ENCODE results near the gene TRIO. TPM values are rescaled to one million over a fixed set of nuclear protein-coding genes. Genes with fewer than 3 reads are reported as not detected.
"Not testable (repeated sequence)": the region's sequence is repeated elsewhere in the genome, so short reads cannot be mapped to it uniquely, and the experiment has no call there.

TRIO gene
- total RNA-seq, 1 experiment from 2014 or later = 211 TPM

- Histone ChIP-seq H3K27me3 (ENCODE audit: low read length) (no peaks in the 10 kb centered on the region), H4K20me1 (ENCODE audit: low read length) (peaks cover 3% of the 10 kb centered on the region; the same call in 1 of the 2 replicates), H3K4me1 (ENCODE audit: insufficient read depth, low read length) (no peaks in the 10 kb centered on the region), H3K4me2 (ENCODE audit: low read length) (no peak overlapping the region), H3K36me3 (ENCODE audit: low read depth, low read length) (peaks cover 91% of the 10 kb centered on the region), H3K4me3 (ENCODE audit: low read length) (no peak overlapping the region), H3K9me2 (replicated peaks; ENCODE audit: low read length) (no peaks in the 10 kb centered on the region), H2AFZ (ENCODE audit: low read length) (no peak overlapping the region), H3K79me2 (ENCODE audit: low read length) (no peaks in the 10 kb centered on the region), H3F3A (ENCODE audit: low read length, unreplicated experiment) (peaks cover 7% of the 10 kb centered on the region), H3K9ac (ENCODE audit: low read length) (no peak overlapping the region), H3K27ac (ENCODE audit: low read length) (no peak overlapping the region), H3K9me3 (ENCODE audit: low read length) (no peaks in the 10 kb centered on the region)
- intact Hi-C loops (cut with micrococcal nuclease) = no loop called here
- no peak for DNase-seq
- no peak for ATAC-seq
- BruUV-seq (replicated peaks) = no TSS peak
- TF ChIP-seq CTCF (conservative IDR thresholded peaks at IDR 0.05; ENCODE audit: low read depth, low read length) (no peak), EZH2phosphoT487 (IDR thresholded peaks at IDR 0.05; ENCODE audit: borderline replicate concordance, low read length) (no peak), EZH2 (IDR thresholded peaks at IDR 0.05; ENCODE audit: low read length, unreplicated experiment) (no peak)
- CTCF ChIA-PET = interaction anchor here (0.5 kb wide), 1 partner anchor 13 kb away, joined by 3 read pairs; no protein-coding TSS in a partner anchor
- POLR2A ChIA-PET (ENCODE audit: unreplicated experiment) = no interaction called here
These were observed 243.9 kb downstream of the TRIO start for GRCh38 chr5:14386884-14387624.

DNA sequence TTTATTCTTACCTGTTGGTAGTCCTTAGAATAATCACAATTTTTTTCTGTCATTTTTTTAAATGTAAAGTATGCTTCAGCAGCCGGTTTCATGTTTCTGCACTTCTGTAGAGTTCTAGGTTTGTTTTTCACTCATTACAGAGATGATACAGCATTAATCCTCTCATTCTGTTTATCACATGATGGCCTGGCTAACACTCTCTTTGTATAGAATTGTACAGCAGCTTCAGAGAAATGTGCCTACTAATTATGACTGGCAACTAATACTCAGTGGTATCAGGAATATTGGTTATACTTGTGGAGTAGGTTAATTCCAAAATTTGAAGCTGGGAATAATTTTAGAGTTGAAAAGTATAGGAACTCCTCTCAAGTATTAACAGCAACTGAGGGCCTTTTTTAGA lies 245.6 kb downstream of the TRIO start:
- ChIA-PET POLR2A (ENCODE audit: unreplicated experiment) (no interaction called here), CTCF (interaction anchor here (1.7 kb wide), 1 partner anchor 260 kb away, joined by 7 read pairs; no protein-coding TSS in a partner anchor)
- Histone ChIP-seq H3K4me3 (ENCODE audit: low read length) (no peak overlapping the region), H3K9me3 (ENCODE audit: low read length) (no peaks in the 10 kb centered on the region), H3K9me2 (replicated peaks; ENCODE audit: low read length) (no peaks in the 10 kb centered on the region), H3K4me2 (ENCODE audit: low read length) (no peak overlapping the region), H2AFZ (ENCODE audit: low read length) (no peak overlapping the region), H3F3A (ENCODE audit: low read length, unreplicated experiment) (peaks cover 7% of the 10 kb centered on the region), H4K20me1 (ENCODE audit: low read length) (peaks cover 3% of the 10 kb centered on the region; the same call in 1 of the 2 replicates), H3K9ac (ENCODE audit: low read length) (no peak overlapping the region), H3K4me1 (ENCODE audit: insufficient read depth, low read length) (no peaks in the 10 kb centered on the region), H3K27me3 (ENCODE audit: low read length) (no peaks in the 10 kb centered on the region), H3K79me2 (ENCODE audit: low read length) (no peaks in the 10 kb centered on the region), H3K36me3 (ENCODE audit: low read depth, low read length) (peaks cover 85% of the 10 kb centered on the region), H3K27ac (ENCODE audit: low read length) (no peak overlapping the region)
- intact Hi-C loops (cut with micrococcal nuclease) = no loop called here
- DNase-seq (no peak), ATAC-seq (no peak)
- BruUV-seq (replicated peaks) = no TSS peak
- TF ChIP-seq CTCF (conservative IDR thresholded peaks at IDR 0.05; ENCODE audit: low read depth, low read length) (no peak), EZH2phosphoT487 (IDR thresholded peaks at IDR 0.05; ENCODE audit: borderline replicate concordance, low read length) (no peak), EZH2 (IDR thresholded peaks at IDR 0.05; ENCODE audit: low read length, unreplicated experiment) (no peak)

DNA sequence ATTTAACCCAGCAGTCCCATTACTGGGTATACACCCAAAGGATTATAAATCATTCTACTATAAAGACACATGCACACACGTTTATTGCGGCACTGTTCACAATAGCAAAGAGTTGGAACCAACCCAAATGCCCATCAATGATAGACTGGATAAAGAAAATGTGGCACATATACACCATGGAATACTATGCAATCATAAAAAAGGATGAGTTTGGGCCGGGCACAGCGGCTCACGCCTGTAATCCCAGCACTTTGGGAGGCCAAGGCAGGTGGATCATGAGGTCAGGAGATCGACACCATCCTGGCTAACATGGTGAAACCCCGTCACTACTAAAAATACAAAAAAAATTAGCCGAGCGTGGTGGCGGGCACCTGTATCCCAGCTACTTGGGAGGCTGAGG lies 249.4 kb downstream of the TRIO start:
- CTCF ChIA-PET; H3K79me2 ChIP-seq (ENCODE audit: low read length): not testable (repeated sequence)
- peaks cover 80% of the 10 kb centered on the region for H3K36me3 ChIP-seq (ENCODE audit: low read depth, low read length)

More for the DNA sequence above, 249.4 kb downstream of the TRIO start:
- ATAC-seq; H3K9me3 ChIP-seq (ENCODE audit: low read length); H3K27ac ChIP-seq (ENCODE audit: low read length); H3K27me3 ChIP-seq (ENCODE audit: low read length); DNase-seq; H3K9me2 ChIP-seq (replicated peaks; ENCODE audit: low read length); H3K9ac ChIP-seq (ENCODE audit: low read length); H3K4me1 ChIP-seq (ENCODE audit: insufficient read depth, low read length); intact Hi-C loops (cut with micrococcal nuclease); H2AFZ ChIP-seq (ENCODE audit: low read length); H3K4me3 ChIP-seq (ENCODE audit: low read length); H3K4me2 ChIP-seq (ENCODE audit: low read length); H3F3A ChIP-seq (ENCODE audit: low read length, unreplicated experiment); BruUV-seq (replicated peaks); H4K20me1 ChIP-seq (ENCODE audit: low read length); POLR2A ChIA-PET (ENCODE audit: unreplicated experiment): not testable (repeated sequence)
